NCI-H2227 treated with DMSO at 0.1 percent for 48 hours (cell line): ENCODE data around the gene PPWD1.

Experiments used
- DNase-seq: peaks from one replicate; lab custom pipeline; 2025; lab: John Stamatoyannopoulos, UW

Gene PPWD1

GRCh38 chr5:65624025-65624570 lies 61.0 kb downstream of the PPWD1 start, which contains the start of gene TRIM23:
TRIM23 (minus strand) TSS chr5:65624333; CDS start chr5:65624274, 59 bp downstream.
- DNase-seq, result peak; percentile 96

DNA sequence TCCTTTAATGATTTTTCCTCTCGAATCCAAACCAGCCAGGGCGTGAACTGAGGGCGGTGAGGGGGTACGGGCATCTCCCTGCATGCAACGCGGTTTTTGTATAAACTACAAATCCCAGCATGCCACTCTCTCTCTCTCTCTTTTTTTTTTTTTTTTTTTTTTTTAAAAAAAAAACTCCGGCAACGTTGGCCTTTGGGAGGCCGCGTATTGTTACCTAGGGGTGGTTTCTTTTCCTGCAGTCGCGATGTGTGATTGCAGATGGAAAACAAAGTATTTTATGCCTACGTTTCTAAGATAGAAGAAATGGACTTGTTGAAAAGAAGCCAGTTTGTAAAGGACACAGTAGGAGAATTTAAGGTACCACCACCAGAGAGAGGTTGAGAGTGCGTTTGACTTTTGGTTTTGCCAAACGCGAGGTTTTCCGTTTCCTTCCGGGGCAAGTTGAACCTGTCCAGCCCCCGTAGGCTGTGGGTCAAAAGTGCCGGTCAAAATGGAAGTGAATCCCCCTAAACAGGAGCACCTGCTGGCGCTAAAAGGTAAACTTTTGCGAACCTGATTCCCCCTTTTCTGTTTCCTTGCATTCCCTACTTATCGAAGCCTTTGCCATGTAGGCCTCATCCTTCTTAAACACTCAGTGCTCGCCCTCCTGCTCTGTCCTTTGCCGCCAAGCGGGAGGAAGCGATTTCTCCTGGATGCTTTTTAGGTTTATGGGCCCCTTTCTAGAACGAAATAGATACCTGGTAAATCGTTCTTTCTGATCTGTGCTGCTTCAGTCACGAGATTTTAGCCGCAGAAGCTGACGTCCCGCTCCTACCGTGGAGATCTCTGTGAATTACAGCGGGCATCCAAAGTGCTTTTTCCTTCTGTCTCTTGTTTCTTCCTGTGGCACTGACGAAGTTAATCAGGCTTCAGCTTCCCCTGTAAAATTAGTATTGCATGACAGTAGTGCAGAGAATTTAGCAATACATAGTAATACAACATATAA lies 61.8 kb downstream of the PPWD1 start, which contains the start of the genes SHLD3 and TRAPPC13:
Gene SHLD3, plus strand, starts transcription at position 457 of the 985 bp plus-strand sequence. CDS start 4,561 bp downstream, outside the sequence.
Gene TRAPPC13, plus strand, starts transcription at position 457 of the 985 bp plus-strand sequence. Its CDS starts 34 bp downstream, at position 491.
- peak; percentile 96 for DNase-seq

DNA sequence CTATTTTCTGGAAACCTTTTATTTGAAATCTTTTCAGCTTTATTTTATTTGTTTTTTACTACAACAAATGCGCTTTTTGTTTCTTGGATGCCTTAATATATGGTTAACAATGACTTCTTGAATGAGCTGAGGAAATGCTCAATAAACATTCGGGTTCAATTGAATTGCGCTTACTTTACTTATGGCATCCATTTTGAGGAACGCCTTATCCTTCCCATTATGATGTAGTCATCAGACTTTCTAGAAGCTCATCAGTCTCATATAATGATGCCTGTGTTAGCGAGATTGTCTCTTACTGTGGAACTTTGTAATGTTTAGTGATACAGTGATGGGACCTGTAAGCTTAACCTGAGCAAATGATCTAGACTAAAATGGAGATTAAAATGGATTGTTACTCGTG lies 62.6 kb downstream of the PPWD1 start:
- DNase-seq, result no peak

DNA sequence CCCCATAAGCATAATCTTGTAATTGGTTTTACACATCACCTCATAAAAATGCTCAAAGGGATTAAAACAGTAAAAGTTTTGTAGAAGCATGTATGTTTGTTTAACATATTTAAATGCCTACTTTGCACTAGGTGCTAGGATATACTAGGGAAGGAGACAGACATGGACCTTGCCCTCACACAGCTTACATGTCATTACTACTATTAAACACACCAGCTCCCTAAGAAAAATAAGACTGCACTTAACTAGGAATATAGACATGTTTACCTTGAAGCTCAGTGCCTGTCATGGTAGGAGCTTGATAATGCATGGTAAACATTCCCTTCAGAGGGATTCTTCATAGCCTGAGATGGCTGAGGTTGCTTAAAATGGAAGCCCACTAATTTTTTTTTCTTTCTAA lies 67.9 kb downstream of the PPWD1 start:
- DNase-seq, result no peak
